SK-N-SH treated with all-trans-retinoic acid at 6 μM for 48 hours (cell line): Measurements from ENCODE around the gene KRT9.

Experiments used
- ATAC-seq: fragments of 200-7000 bp; cut with Tn5 transposase; 3 replicates; pipeline ENCODE4 v1.9.1; 2020; ENCODE audit warnings: mild to moderate bottlenecking, moderate library complexity
- ARNTL ChIP-seq: fragments of 450-650 bp; formaldehyde crosslinking; IDR thresholded peaks from 2 replicates; pipeline ENCODE4 v1.5.0; 2020; ENCODE audit warnings: low read depth, mild to moderate bottlenecking, moderate library complexity, borderline replicate concordance
- BACH2 ChIP-seq: fragments of 250-450 bp; sonication (Bioruptor Pico); IDR thresholded peaks from 2 replicates; pipeline ENCODE4 v1.9.0; 2021; ENCODE audit warnings: mild to moderate bottlenecking, borderline replicate concordance
- ESRRG ChIP-seq: fragments of 250-450 bp; sonication (Bioruptor Pico); IDR thresholded peaks from 2 replicates; pipeline ENCODE4 v1.6.1; 2021; ENCODE audit warnings: mild to moderate bottlenecking
- GLIS3 ChIP-seq: fragments of 250-450 bp; sonication (Bioruptor Pico); IDR thresholded peaks from 2 replicates; pipeline ENCODE4 v1.5.0; 2020; ENCODE audit warnings: mild to moderate bottlenecking, moderate library complexity
- ISL1 ChIP-seq: fragments of 250-450 bp; sonication (Bioruptor Pico); IDR thresholded peaks from 2 replicates; pipeline ENCODE4 v2.1.2; 2022; ENCODE audit warnings: mild to moderate bottlenecking, moderate library complexity
- OSR1 ChIP-seq: fragments of 250-450 bp; sonication (Bioruptor Pico); IDR thresholded peaks from 2 replicates; pipeline ENCODE4 v1.8.0; 2022; ENCODE audit warnings: moderate library complexity, mild to moderate bottlenecking, inconsistent platforms
- PATZ1 ChIP-seq: fragments of 250-450 bp; sonication (Bioruptor Pico); IDR thresholded peaks from 2 replicates; pipeline ENCODE4 v1.8.0; 2020; ENCODE audit warnings: mild to moderate bottlenecking, moderate library complexity, borderline replicate concordance
- PPARA ChIP-seq: fragments of 250-450 bp; sonication (Bioruptor Pico); IDR thresholded peaks from 2 replicates; pipeline ENCODE4 v1.5.0; 2020; ENCODE audit warnings: mild to moderate bottlenecking, borderline replicate concordance
- RARB ChIP-seq: fragments of 250-450 bp; sonication (Bioruptor Pico); IDR thresholded peaks from 2 replicates; pipeline ENCODE4 v1.8.0; 2021; ENCODE audit warnings: mild to moderate bottlenecking, moderate library complexity
- TCF4 ChIP-seq: fragments of 250-450 bp; sonication (Bioruptor Pico); IDR thresholded peaks from 2 replicates; pipeline ENCODE4 v1.8.0; 2021; ENCODE audit warnings: mild to moderate bottlenecking, moderate library complexity, borderline replicate concordance
- ZC3H10 ChIP-seq: fragments of 250-450 bp; sonication (Bioruptor Pico); IDR thresholded peaks from 2 replicates; pipeline ENCODE4 v1.5.1; 2021; ENCODE audit warnings: mild to moderate bottlenecking, moderate library complexity
- ZFP3 ChIP-seq: fragments of 250-450 bp; sonication (Bioruptor Pico); IDR thresholded peaks from 2 replicates; pipeline ENCODE4 v1.5.0; 2020; ENCODE audit warnings: mild to moderate bottlenecking, moderate library complexity
- ZFP30 ChIP-seq: fragments of 450-650 bp; formaldehyde crosslinking; IDR thresholded peaks from 2 replicates; pipeline ENCODE4 v1.5.0; 2022; ENCODE audit warnings: mild to moderate bottlenecking, moderate library complexity
- ZNF565 ChIP-seq: fragments of 450-650 bp; formaldehyde crosslinking; conservative IDR thresholded peaks from 2 replicates; pipeline ENCODE4 v1.5.0; 2020; ENCODE audit warnings: low read depth, mild to moderate bottlenecking, moderate library complexity
- ZNF70 ChIP-seq: fragments of 450-650 bp; formaldehyde crosslinking; IDR thresholded peaks from 2 replicates; pipeline ENCODE4 v1.5.0; 2020; ENCODE audit warnings: mild to moderate bottlenecking, moderate library complexity
- ZNF8 ChIP-seq: fragments of 450-650 bp; formaldehyde crosslinking; IDR thresholded peaks from 2 replicates; pipeline ENCODE4 v1.5.0; 2020; ENCODE audit warnings: mild to moderate bottlenecking, moderate library complexity
- TF ChIP-seq, protein P1 (sequence below): fragments of 250-450 bp; sonication (Bioruptor Pico); IDR thresholded peaks from 2 replicates; pipeline ENCODE4 v1.5.0; 2020; ENCODE audit warnings: mild to moderate bottlenecking, moderate library complexity
- TF ChIP-seq, protein P2 (sequence below): fragments of 250-450 bp; sonication (Bioruptor Pico); IDR thresholded peaks from 2 replicates; pipeline ENCODE4 v1.8.0; 2021; ENCODE audit warnings: low read depth, mild to moderate bottlenecking, moderate library complexity, borderline replicate concordance
- TF ChIP-seq, protein P3 (sequence below): fragments of 250-450 bp; sonication (Bioruptor Pico); IDR thresholded peaks from 2 replicates; pipeline ENCODE4 v1.5.1; 2020; ENCODE audit warnings: low read depth, mild to moderate bottlenecking, moderate library complexity

KRT9 gene

GRCh38 chr17:41600318-41600717 is 28.5 kb upstream of the KRT9 start:
- ATAC-seq = no peak
- no peak for TF ChIP-seq GLIS3
- TF ChIP-seq PPARA (CRISPR knock-in tag) = no peak
- TF ChIP-seq PATZ1 (CRISPR knock-in tag) = no peak
- no peak for TF ChIP-seq ESRRG (CRISPR knock-in tag)
- no peak for TF ChIP-seq ISL1 (CRISPR knock-in tag)
- no peak for TF ChIP-seq ZFP30
- TF ChIP-seq, protein P1, sequence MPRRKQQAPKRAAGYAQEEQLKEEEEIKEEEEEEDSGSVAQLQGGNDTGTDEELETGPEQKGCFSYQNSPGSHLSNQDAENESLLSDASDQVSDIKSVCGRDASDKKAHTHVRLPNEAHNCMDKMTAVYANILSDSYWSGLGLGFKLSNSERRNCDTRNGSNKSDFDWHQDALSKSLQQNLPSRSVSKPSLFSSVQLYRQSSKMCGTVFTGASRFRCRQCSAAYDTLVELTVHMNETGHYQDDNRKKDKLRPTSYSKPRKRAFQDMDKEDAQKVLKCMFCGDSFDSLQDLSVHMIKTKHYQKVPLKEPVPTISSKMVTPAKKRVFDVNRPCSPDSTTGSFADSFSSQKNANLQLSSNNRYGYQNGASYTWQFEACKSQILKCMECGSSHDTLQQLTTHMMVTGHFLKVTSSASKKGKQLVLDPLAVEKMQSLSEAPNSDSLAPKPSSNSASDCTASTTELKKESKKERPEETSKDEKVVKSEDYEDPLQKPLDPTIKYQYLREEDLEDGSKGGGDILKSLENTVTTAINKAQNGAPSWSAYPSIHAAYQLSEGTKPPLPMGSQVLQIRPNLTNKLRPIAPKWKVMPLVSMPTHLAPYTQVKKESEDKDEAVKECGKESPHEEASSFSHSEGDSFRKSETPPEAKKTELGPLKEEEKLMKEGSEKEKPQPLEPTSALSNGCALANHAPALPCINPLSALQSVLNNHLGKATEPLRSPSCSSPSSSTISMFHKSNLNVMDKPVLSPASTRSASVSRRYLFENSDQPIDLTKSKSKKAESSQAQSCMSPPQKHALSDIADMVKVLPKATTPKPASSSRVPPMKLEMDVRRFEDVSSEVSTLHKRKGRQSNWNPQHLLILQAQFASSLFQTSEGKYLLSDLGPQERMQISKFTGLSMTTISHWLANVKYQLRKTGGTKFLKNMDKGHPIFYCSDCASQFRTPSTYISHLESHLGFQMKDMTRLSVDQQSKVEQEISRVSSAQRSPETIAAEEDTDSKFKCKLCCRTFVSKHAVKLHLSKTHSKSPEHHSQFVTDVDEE (CRISPR knock-in tag) = no peak
- no peak for TF ChIP-seq ZC3H10 (CRISPR knock-in tag)
- TF ChIP-seq, protein P2, sequence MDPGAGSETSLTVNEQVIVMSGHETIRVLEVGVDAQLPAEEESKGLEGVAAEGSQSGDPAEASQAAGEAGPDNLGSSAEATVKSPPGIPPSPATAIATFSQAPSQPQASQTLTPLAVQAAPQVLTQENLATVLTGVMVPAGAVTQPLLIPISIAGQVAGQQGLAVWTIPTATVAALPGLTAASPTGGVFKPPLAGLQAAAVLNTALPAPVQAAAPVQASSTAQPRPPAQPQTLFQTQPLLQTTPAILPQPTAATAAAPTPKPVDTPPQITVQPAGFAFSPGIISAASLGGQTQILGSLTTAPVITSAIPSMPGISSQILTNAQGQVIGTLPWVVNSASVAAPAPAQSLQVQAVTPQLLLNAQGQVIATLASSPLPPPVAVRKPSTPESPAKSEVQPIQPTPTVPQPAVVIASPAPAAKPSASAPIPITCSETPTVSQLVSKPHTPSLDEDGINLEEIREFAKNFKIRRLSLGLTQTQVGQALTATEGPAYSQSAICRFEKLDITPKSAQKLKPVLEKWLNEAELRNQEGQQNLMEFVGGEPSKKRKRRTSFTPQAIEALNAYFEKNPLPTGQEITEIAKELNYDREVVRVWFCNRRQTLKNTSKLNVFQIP = no peak
- no peak for TF ChIP-seq RARB (CRISPR knock-in tag)
- TF ChIP-seq OSR1 (CRISPR knock-in tag) = no peak
- TF ChIP-seq, protein P3, sequence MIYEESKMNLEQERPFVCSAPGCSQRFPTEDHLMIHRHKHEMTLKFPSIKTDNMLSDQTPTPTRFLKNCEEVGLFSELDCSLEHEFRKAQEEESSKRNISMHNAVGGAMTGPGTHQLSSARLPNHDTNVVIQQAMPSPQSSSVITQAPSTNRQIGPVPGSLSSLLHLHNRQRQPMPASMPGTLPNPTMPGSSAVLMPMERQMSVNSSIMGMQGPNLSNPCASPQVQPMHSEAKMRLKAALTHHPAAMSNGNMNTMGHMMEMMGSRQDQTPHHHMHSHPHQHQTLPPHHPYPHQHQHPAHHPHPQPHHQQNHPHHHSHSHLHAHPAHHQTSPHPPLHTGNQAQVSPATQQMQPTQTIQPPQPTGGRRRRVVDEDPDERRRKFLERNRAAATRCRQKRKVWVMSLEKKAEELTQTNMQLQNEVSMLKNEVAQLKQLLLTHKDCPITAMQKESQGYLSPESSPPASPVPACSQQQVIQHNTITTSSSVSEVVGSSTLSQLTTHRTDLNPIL (CRISPR knock-in tag) = no peak
- no peak for TF ChIP-seq ZNF565 (CRISPR knock-in tag)
- no peak for TF ChIP-seq BACH2 (CRISPR knock-in tag)
- no peak for TF ChIP-seq ZNF70
- TF ChIP-seq ARNTL = no peak
- TF ChIP-seq ZNF8 = no peak

DNA sequence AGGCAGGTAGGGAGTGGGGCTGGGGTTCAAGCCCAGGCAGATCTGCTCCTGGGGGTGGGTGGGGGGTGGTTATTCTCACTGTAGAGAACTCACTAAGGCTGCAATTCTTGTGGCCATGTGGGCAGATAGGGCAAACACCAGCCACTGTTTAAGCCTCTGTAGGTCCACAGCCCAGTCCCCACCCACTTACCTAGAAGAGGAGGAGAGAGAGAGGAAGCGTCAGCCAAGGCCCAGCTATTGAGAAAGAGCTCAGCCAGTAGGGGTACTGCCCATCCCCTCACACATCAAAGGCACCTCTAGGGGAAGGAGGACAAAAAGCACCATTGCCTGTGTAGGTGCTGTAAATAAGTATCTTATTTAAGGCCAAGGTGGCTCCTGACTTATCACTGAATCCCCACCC is 27.8 kb upstream of the KRT9 start:
- no peak for TF ChIP-seq TCF4 (CRISPR knock-in tag)
- no peak for TF ChIP-seq BACH2 (CRISPR knock-in tag)
- no peak for TF ChIP-seq PATZ1 (CRISPR knock-in tag)
- TF ChIP-seq, protein P1 (CRISPR knock-in tag) = no peak
- TF ChIP-seq ZC3H10 (CRISPR knock-in tag) = no peak
- no peak for TF ChIP-seq ZFP3 (CRISPR knock-in tag)
- ATAC-seq = no peak
